CD14-positive monocyte (primary cell): ENCODE measurements around the gene CCP110. TPM values are rescaled to one million over a fixed set of nuclear protein-coding genes. Genes with fewer than 3 reads are reported as not detected.

Experiments used
- DNase-seq, 3 donors: peaks; one replicate each; pipeline ENCODE4 v3.0.0-alpha.2; 2011 to 2022
- H2AFZ ChIP-seq: 2 replicates; pipeline ENCODE4 v1.6.0; 2012; ENCODE audit warnings: mild to moderate bottlenecking, low read depth, low read length, inconsistent platforms; ENCODE audit not compliant: insufficient read depth, poor library complexity, severe bottlenecking
- H3K27ac ChIP-seq, 2 donors: 1 replicate in 1 of 2; 2 replicates in 1 of 2; pipeline ENCODE4 v1.5.1; 2012 to 2013; ENCODE audit warnings: low read length in 2 of 2, control low read depth in 1 of 2, inconsistent platforms in 1 of 2, low read depth in 1 of 2, mild to moderate bottlenecking in 1 of 2
- H3K27me3 ChIP-seq, 2 donors: one replicate each; pipeline versions ENCODE4 v1.6.0 to v1.6.1; 2011 to 2013; ENCODE audit warnings: low read length in 2 of 2; ENCODE audit not compliant: control insufficient read depth in 2 of 2, insufficient read depth in 2 of 2
- H3K36me3 ChIP-seq, 2 donors: replicated peaks in 1 of 2; 1 replicate in 1 of 2; 2 replicates in 1 of 2; pipeline versions ENCODE4 v1.5.1 to v1.6.1; 2012 to 2013; ENCODE audit warnings: low read length in 2 of 2, control low read depth in 1 of 2, inconsistent platforms in 1 of 2, mild to moderate bottlenecking in 1 of 2; ENCODE audit not compliant: insufficient read depth in 2 of 2, control insufficient read depth in 1 of 2
- H3K4me1 ChIP-seq, 2 donors: 1 replicate in 1 of 2; 2 replicates in 1 of 2; pipeline versions ENCODE4 v1.5.1 to v1.6.1; 2012 to 2013; ENCODE audit warnings: low read length in 2 of 2, control low read depth in 1 of 2, inconsistent platforms in 1 of 2, mild to moderate bottlenecking in 1 of 2, moderate library complexity in 1 of 2; ENCODE audit not compliant: insufficient read depth in 2 of 2, control insufficient read depth in 1 of 2
- H3K4me2 ChIP-seq: replicated peaks from 2 replicates; pipeline ENCODE3; 2012; ENCODE audit warnings: low read length, moderate library complexity, mild to moderate bottlenecking; ENCODE audit not compliant: poor library complexity, severe bottlenecking; ENCODE audit errors: extremely low read depth
- H3K4me3 ChIP-seq, 3 experiments: fragments of 200-600 bp in 1 of 3; sonication (generic) in 1 of 3; replicated peaks in 1 of 3; 1 replicate in 2 of 3; 2 replicates in 1 of 3; pipeline ENCODE4 v1.5.1; 2011 to 2013; ENCODE audit warnings: low read length in 3 of 3, mild to moderate bottlenecking in 3 of 3, control low read depth in 2 of 3, low read depth in 2 of 3, inconsistent platforms in 1 of 3, moderate library complexity in 1 of 3
- H3K79me2 ChIP-seq: 2 replicates; pipeline ENCODE4 v1.6.0; 2012; ENCODE audit warnings: mild to moderate bottlenecking, control low read depth, inconsistent platforms, low read length, moderate library complexity; ENCODE audit not compliant: insufficient read depth
- H3K9ac ChIP-seq: 2 replicates; pipeline ENCODE4 v1.6.0; 2017; ENCODE audit warnings: low read length, mild to moderate bottlenecking; ENCODE audit not compliant: insufficient read depth, poor library complexity, severe bottlenecking
- H3K9me3 ChIP-seq, 2 donors: replicated peaks in 1 of 2; 1 replicate in 1 of 2; 2 replicates in 1 of 2; pipeline versions ENCODE4 v1.5.1 to v1.6.1; 2012 to 2013; ENCODE audit warnings: low read length in 2 of 2, control low read depth in 1 of 2; ENCODE audit not compliant: control insufficient read depth in 1 of 2, insufficient read depth in 1 of 2
- H4K20me1 ChIP-seq: 2 replicates; pipeline ENCODE4 v1.6.0; 2012; ENCODE audit warnings: mild to moderate bottlenecking, low read length, control low read depth, moderate library complexity; ENCODE audit not compliant: insufficient read depth
- H3K27ac Mint-ChIP-seq, 7 donors: one replicate each; pipeline ENCODE4 v1.8.0; 2020; ENCODE audit warnings: mild to moderate bottlenecking in 7 of 7, mixed read lengths in 7 of 7, moderate library complexity in 6 of 7, inconsistent platforms in 2 of 7
- H3K27me3 Mint-ChIP-seq, 3 donors: one replicate each; pipeline ENCODE4 v1.8.0; 2021 to 2022; ENCODE audit warnings: low read depth in 3 of 3, mild to moderate bottlenecking in 3 of 3, mixed read lengths in 3 of 3, moderate library complexity in 3 of 3, inconsistent platforms in 1 of 3
- H3K36me3 Mint-ChIP-seq, 2 donors: one replicate each; pipeline ENCODE4 v1.8.0; 2020; ENCODE audit warnings: mixed read lengths in 2 of 2, inconsistent platforms in 1 of 2, mild to moderate bottlenecking in 1 of 2
- H3K4me1 Mint-ChIP-seq: one replicate; pipeline ENCODE4 v1.8.0; 2020; ENCODE audit warnings: mild to moderate bottlenecking, mixed read lengths
- H3K4me3 Mint-ChIP-seq, 2 donors: one replicate each; pipeline ENCODE4 v1.8.0; 2020; ENCODE audit warnings: mild to moderate bottlenecking in 2 of 2, mixed read lengths in 2 of 2, moderate library complexity in 1 of 2
- H3K9me3 Mint-ChIP-seq, 7 donors: one replicate each; pipeline ENCODE4 v1.8.0; 2020 to 2022; ENCODE audit warnings: mixed read lengths in 7 of 7, mild to moderate bottlenecking in 6 of 7, moderate library complexity in 6 of 7, inconsistent platforms in 2 of 7
- WGBS: methylation state at CpG from one replicate; pipeline ENCODE4 v1.1.5; 2013; ENCODE audit warnings: missing lambda C conversion rate; ENCODE audit not compliant: insufficient coverage; 5-methylcytosine and 5-hydroxymethylcytosine counted together
- intact Hi-C, 2 donors: fragments of 100-400 bp; cut with micrococcal nuclease; formaldehyde crosslinking; loops; one replicate each; pipeline versions ENCODE4 v1.15.0 to v1.15.1; 2023
- polyA plus RNA-seq, 3 donors: library from polyadenylated mRNA; depleted of rRNA in 1 of 3; unstranded in 2 of 3; stranded (reverse) in 1 of 3; fragments of 300-500 nt in 2 of 3; fragments of >200 nt in 1 of 3; fragmentation: Illumina TruSeq in 2 of 3; gene quantifications; 1 replicate in 2 of 3; 2 replicates in 1 of 3; pipeline ENCODE4 v1.2.3, GENCODE V29; 2012 to 2021
- TF ChIP-seq, protein P1 (sequence below): fragments of 200-600 bp; IDR thresholded peaks from one replicate; pipeline ENCODE4 v1.8.0; 2022; ENCODE audit warnings: antibody characterized with exemption, mild to moderate bottlenecking

Gene CCP110
- polyA plus RNA-seq, 3 donors = 3.5 to 6.2 (median 6.1) TPM

DNA sequence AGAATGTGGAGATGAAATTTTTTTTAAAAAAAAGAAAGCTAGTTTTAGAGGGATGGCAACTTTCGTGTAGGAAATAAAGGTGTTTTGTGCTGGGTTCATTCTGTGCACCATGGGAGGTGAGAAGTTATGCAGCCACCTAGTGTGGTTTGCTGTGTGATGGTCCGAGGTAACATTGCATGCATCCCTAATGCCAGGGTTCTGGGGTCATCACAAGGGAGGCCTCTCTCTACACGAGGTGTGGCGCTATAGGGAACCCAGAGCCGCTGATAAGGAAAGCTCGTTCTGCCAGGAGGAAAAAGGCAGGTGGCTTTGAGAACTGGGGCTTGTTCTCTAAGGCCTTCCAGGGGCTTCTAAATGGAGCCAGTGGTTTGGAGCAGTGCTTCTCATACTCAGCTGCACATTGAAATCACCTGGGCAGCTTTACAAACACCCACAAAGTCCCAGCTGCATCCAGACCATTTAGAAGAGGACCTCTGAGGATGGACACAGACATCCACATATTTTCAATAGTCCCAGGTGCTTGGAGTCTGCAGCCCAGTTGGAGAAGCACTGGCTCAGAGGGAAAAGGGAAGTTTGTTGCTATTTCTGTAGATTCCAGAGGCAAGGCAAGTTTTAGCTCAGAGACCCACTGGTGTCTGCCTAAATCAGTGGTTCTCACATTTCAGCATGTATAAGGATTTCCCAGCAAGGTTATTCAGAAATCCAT, 75.2 kb downstream of the CCP110 start:
- no peaks in the 10 kb centered on the region for H3K4me1 Mint-ChIP-seq
- Histone ChIP-seq H3K27me3 (no peaks in the 10 kb centered on the region), H4K20me1 (peaks cover 5% of the 10 kb centered on the region), H3K4me3 (no peak overlapping the region), H3K4me2 (no peak overlapping the region), H3K36me3 (peaks cover 38 to 98% of the 10 kb centered on the region in 2 donors), H3K27ac (no peak overlapping the region), H3K9ac (no peak overlapping the region), H3K79me2 (no peaks in the 10 kb centered on the region), H3K4me1 (no peaks in the 10 kb centered on the region), H2AFZ (no peak overlapping the region), H3K9me3 (no peaks in the 10 kb centered on the region)
- peaks cover 0 to 1% (median 0%) of the 10 kb centered on the region in 3 donors for H3K27me3 Mint-ChIP-seq
- no peak overlapping the region for H3K4me3 Mint-ChIP-seq
- H3K9me3 Mint-ChIP-seq = peaks cover 0 to 2% (median 0%) of the 10 kb centered on the region in 7 donors
- 93% methylated on average over 6 of the region's 6 CpGs for WGBS
- DNase-seq = no peak
- peaks cover 67 to 82% of the 10 kb centered on the region in 2 donors for H3K36me3 Mint-ChIP-seq
- peak overlapping the region in 3 of 7 donors; percentile 18 to 73 (median 56) for H3K27ac Mint-ChIP-seq
- TF ChIP-seq, protein P1, sequence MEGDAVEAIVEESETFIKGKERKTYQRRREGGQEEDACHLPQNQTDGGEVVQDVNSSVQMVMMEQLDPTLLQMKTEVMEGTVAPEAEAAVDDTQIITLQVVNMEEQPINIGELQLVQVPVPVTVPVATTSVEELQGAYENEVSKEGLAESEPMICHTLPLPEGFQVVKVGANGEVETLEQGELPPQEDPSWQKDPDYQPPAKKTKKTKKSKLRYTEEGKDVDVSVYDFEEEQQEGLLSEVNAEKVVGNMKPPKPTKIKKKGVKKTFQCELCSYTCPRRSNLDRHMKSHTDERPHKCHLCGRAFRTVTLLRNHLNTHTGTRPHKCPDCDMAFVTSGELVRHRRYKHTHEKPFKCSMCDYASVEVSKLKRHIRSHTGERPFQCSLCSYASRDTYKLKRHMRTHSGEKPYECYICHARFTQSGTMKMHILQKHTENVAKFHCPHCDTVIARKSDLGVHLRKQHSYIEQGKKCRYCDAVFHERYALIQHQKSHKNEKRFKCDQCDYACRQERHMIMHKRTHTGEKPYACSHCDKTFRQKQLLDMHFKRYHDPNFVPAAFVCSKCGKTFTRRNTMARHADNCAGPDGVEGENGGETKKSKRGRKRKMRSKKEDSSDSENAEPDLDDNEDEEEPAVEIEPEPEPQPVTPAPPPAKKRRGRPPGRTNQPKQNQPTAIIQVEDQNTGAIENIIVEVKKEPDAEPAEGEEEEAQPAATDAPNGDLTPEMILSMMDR = no peak
- intact Hi-C loops = no loop called here

DNA sequence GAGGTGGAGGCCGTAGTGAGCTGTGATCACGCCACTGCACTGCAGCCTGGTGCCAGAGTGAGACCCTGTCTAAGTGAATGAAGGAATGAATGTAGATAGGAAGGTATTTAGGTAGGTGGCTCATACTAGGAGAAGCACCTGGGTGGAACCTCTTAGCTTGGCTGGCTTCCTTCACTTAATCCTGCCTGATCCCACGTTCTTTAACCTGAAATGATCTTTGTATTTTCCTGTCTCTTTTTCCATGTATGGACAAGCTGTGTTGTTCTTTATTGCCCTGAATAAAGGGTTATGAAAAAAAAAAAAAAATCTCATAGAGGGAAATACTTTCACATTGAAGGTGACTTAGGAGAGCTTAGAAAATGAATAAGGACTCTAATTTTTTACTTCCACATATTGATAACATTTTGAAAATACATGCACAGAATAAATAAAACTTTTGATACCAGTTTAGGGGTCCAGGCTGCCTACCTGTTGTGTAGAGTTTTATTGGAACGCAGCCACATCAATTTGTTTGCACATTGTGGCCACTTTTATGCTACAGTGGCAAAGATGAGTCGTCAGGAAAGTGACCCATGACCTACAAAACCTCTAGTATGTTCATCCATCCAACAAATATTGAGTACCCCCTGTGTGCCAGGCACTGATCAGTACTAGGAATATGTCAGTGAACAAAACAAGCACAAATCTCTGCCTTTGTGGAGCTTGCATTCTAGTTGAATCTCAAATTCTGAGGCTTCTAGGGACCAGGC, 76.4 kb downstream of the CCP110 start:
- no peak overlapping the region for H3K9ac ChIP-seq
- no peak for DNase-seq
- no peaks in the 10 kb centered on the region for H3K79me2 ChIP-seq
- H3K4me1 ChIP-seq = no peaks in the 10 kb centered on the region
- peaks cover 31 to 98% of the 10 kb centered on the region in 2 donors for H3K36me3 ChIP-seq
- Mint-ChIP-seq H3K9me3 (peaks cover 0 to 2% (median 0%) of the 10 kb centered on the region in 7 donors), H3K27ac (no peak overlapping the region), H3K4me1 (no peaks in the 10 kb centered on the region), H3K36me3 (peaks cover 70 to 83% of the 10 kb centered on the region in 2 donors), H3K4me3 (no peak overlapping the region), H3K27me3 (peaks cover 0 to 1% (median 0%) of the 10 kb centered on the region in 3 donors)
- H3K4me2 ChIP-seq = no peak overlapping the region
- 100% methylated on average over 3 of the region's 5 CpGs for WGBS
- H3K9me3 ChIP-seq = no peaks in the 10 kb centered on the region
- H4K20me1 ChIP-seq = peaks cover 5% of the 10 kb centered on the region
- H2AFZ ChIP-seq = no peak overlapping the region
- no peak overlapping the region for H3K4me3 ChIP-seq
- TF ChIP-seq, protein P1 = no peak
- H3K27me3 ChIP-seq = no peaks in the 10 kb centered on the region
- no peak overlapping the region for H3K27ac ChIP-seq
- intact Hi-C loops = no loop called here
